Ramos (cell line): Measurements from ENCODE around the gene RPN1.
"Not testable (repeated sequence)": the region's sequence is repeated elsewhere in the genome, so short reads cannot be mapped to it uniquely, and the experiment has no call there.

Experiments used
- in situ Hi-C: fragments of 300-500 bp; cut with MboI; formaldehyde crosslinking; loops from one replicate; pipeline ENCODE4 v1.14.3; 2022; ENCODE audit warnings: low sequenced_read_pairs; ENCODE audit not compliant: unreplicated experiment

Gene RPN1

GRCh38 chr3:128586391-128586790 lies 64.2 kb downstream of the RPN1 start:
- in situ Hi-C loops, result not testable (repeated sequence)

GRCh38 chr3:128585974-128586373 lies 64.6 kb downstream of the RPN1 start:
- in situ Hi-C loops, result no loop called here

GRCh38 chr3:128585189-128585588 lies 65.4 kb downstream of the RPN1 start:
- in situ Hi-C loops, result no loop called here

- in situ Hi-C loops, result no loop called here
These were observed 66.1 kb downstream of the RPN1 start for GRCh38 chr3:128584412-128585020.

- in situ Hi-C loops, result no loop called here
These were observed 69.1 kb downstream of the RPN1 start for GRCh38 chr3:128581566-128581965.

- in situ Hi-C loops, result no loop called here
These were observed 70.7 kb downstream of the RPN1 start for GRCh38 chr3:128579927-128580326.

GRCh38 chr3:128578346-128578745 lies 72.3 kb downstream of the RPN1 start:
- in situ Hi-C loops, result no loop called here

- in situ Hi-C loops, result no loop called here
These were observed 72.9 kb downstream of the RPN1 start for GRCh38 chr3:128577711-128578110.

GRCh38 chr3:128576290-128576689 lies 74.3 kb downstream of the RPN1 start:
- in situ Hi-C loops, result no loop called here

GRCh38 chr3:128575777-128576176 lies 74.8 kb downstream of the RPN1 start:
- in situ Hi-C loops, result no loop called here

- in situ Hi-C loops, result no loop called here
These were observed 76.9 kb downstream of the RPN1 start for GRCh38 chr3:128573707-128574162.

GRCh38 chr3:128573160-128573559 lies 77.5 kb downstream of the RPN1 start:
- in situ Hi-C loops, result no loop called here

- in situ Hi-C loops, result no loop called here
These were observed 77.9 kb downstream of the RPN1 start for GRCh38 chr3:128572644-128573105.

- in situ Hi-C loops, result no loop called here
These were observed 78.6 kb downstream of the RPN1 start for GRCh38 chr3:128572013-128572412.
